ENCODE measurements around the gene FAM131B.

The FAM131B gene

GRCh38 chr7:143363016-143363937 is 764 bp upstream of the FAM131B start:
- no peak overlapping the region for H3K4me3 ChIP-seq (ENCODE audit: low read length)
- TF ChIP-seq ZNF274 (IDR thresholded peaks at IDR 0.05; ENCODE audit: low read depth, low read length) = no peak

- 0 out of 2 replicates have a peak overlapping the region, but pooled peaks have one; percentile 55 for H3K4me3 ChIP-seq (ENCODE audit: low read length)
- TF ChIP-seq ZNF274 (IDR thresholded peaks at IDR 0.05; ENCODE audit: low read depth, low read length) = no peak
Observed at GRCh38 chr7:143361552-143362130, 872 bp downstream of the FAM131B start.

GRCh38 chr7:143360788-143361551 is 1.5 kb downstream of the FAM131B start:
- no peak overlapping the region for H3K4me3 ChIP-seq (ENCODE audit: low read length)

GRCh38 chr7:143359771-143360353 is 2.7 kb downstream of the FAM131B start:
- TF ChIP-seq ZNF274 (IDR thresholded peaks at IDR 0.05; ENCODE audit: low read depth, low read length) = no peak
- no peak overlapping the region for H3K4me3 ChIP-seq (ENCODE audit: low read length)

More at GRCh38 chr7:143360788-143361551, 1.5 kb downstream of the FAM131B start:
- TF ChIP-seq ZNF274 (IDR thresholded peaks at IDR 0.05; ENCODE audit: low read depth, low read length) = no peak

GRCh38 chr7:143358626-143359025 is 3.9 kb downstream of the FAM131B start:
- no peak overlapping the region for H3K4me3 ChIP-seq (ENCODE audit: low read length)

GRCh38 chr7:143356414-143357050 is 6.0 kb downstream of the FAM131B start:
- H3K4me3 ChIP-seq (ENCODE audit: low read length) = no peak overlapping the region
- no peak for TF ChIP-seq ZNF274 (IDR thresholded peaks at IDR 0.05; ENCODE audit: low read depth, low read length)

More at GRCh38 chr7:143358626-143359025, 3.9 kb downstream of the FAM131B start:
- no peak for TF ChIP-seq ZNF274 (IDR thresholded peaks at IDR 0.05; ENCODE audit: low read depth, low read length)

GRCh38 chr7:143355450-143356385 is 6.8 kb downstream of the FAM131B start:
- H3K4me3 ChIP-seq (ENCODE audit: low read length) = no peak overlapping the region
- no peak for TF ChIP-seq ZNF274 (IDR thresholded peaks at IDR 0.05; ENCODE audit: low read depth, low read length)

GRCh38 chr7:143354965-143355364 is 7.5 kb downstream of the FAM131B start:
- no peak overlapping the region for H3K4me3 ChIP-seq (ENCODE audit: low read length)
- TF ChIP-seq ZNF274 (IDR thresholded peaks at IDR 0.05; ENCODE audit: low read depth, low read length) = no peak

- H3K4me3 ChIP-seq (ENCODE audit: low read length) = no peak overlapping the region
- TF ChIP-seq ZNF274 (IDR thresholded peaks at IDR 0.05; ENCODE audit: low read depth, low read length) = no peak
Observed at GRCh38 chr7:143354376-143354775, 8.1 kb downstream of the FAM131B start.

GRCh38 chr7:143352531-143353002 is 9.9 kb downstream of the FAM131B start:
- no peak for TF ChIP-seq ZNF274 (IDR thresholded peaks at IDR 0.05; ENCODE audit: low read depth, low read length)
- no peak overlapping the region for H3K4me3 ChIP-seq (ENCODE audit: low read length)

GRCh38 chr7:143351574-143351973 is 10.9 kb downstream of the FAM131B start:
- TF ChIP-seq ZNF274 (IDR thresholded peaks at IDR 0.05; ENCODE audit: low read depth, low read length) = no peak
- H3K4me3 ChIP-seq (ENCODE audit: low read length) = no peak overlapping the region

- H3K4me3 ChIP-seq (ENCODE audit: low read length) = no peak overlapping the region
- no peak for TF ChIP-seq ZNF274 (IDR thresholded peaks at IDR 0.05; ENCODE audit: low read depth, low read length)
Observed at GRCh38 chr7:143351060-143351459, 11.5 kb downstream of the FAM131B start.

All from GM08714 (cell line).